ENCODE results near the gene RAB22A.

DNA sequence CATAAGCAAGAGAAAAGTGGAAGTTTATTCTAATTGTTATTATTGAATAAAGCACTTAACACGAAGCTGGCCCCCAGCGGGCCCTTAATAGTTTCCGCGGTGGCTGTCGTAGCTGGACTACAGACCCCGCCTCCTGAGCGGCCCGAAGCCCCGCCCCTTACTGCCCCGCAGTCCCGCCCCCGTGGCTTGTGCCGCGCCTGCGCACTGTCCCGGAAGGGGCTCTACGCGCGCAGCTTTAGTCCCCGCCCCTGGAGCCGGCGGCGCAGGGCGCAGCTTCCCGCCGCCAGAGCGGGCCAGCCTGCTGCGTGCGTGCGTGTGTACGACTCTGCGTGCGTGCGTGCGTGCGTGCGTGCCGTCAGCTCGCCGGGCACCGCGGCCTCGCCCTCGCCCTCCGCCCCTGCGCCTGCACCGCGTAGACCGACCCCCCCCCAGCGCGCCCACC lies 79.4 kb downstream of the RAB22A start, which contains the start of gene VAPB:
- TF ChIP-seq, protein P1, sequence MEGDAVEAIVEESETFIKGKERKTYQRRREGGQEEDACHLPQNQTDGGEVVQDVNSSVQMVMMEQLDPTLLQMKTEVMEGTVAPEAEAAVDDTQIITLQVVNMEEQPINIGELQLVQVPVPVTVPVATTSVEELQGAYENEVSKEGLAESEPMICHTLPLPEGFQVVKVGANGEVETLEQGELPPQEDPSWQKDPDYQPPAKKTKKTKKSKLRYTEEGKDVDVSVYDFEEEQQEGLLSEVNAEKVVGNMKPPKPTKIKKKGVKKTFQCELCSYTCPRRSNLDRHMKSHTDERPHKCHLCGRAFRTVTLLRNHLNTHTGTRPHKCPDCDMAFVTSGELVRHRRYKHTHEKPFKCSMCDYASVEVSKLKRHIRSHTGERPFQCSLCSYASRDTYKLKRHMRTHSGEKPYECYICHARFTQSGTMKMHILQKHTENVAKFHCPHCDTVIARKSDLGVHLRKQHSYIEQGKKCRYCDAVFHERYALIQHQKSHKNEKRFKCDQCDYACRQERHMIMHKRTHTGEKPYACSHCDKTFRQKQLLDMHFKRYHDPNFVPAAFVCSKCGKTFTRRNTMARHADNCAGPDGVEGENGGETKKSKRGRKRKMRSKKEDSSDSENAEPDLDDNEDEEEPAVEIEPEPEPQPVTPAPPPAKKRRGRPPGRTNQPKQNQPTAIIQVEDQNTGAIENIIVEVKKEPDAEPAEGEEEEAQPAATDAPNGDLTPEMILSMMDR (IDR thresholded peaks at IDR 0.05; ENCODE audit: extremely low read depth in 1 of 2, insufficient read depth in 1 of 2, low read depth in 1 of 2, low read length in 2 of 2) = no peak
- TF ChIP-seq POLR2A (IDR thresholded peaks at IDR 0.05; ENCODE audit: low read depth, low read length) (peak; percentile 76), EZH2 (IDR thresholded peaks at IDR 0.05; ENCODE audit: borderline replicate concordance, low read depth, low read length, severe bottlenecking) (no peak), POLR2AphosphoS5 (IDR thresholded peaks at IDR 0.05; ENCODE audit: insufficient read depth, low read depth, low read length) (peak; percentile 76)
- TF ChIP-seq, protein P2, sequence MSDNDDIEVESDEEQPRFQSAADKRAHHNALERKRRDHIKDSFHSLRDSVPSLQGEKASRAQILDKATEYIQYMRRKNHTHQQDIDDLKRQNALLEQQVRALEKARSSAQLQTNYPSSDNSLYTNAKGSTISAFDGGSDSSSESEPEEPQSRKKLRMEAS (IDR thresholded peaks at IDR 0.05; ENCODE audit: insufficient read depth, insufficient read length) = peak; percentile 25
